Dedifferentiated amniotic fluid mesenchymal stem cell (primary cell): Measurements from ENCODE around the gene SLC36A1.
A peak's percentile ranks its signal among the peaks of the same experiment; 100 is the strongest.

ENCODE experiments used
- DNase-seq: peaks from one replicate; pipeline ENCODE4 v3.0.0-alpha.2; 2016; ENCODE audit errors: extremely low spot score

SLC36A1 gene

DNA sequence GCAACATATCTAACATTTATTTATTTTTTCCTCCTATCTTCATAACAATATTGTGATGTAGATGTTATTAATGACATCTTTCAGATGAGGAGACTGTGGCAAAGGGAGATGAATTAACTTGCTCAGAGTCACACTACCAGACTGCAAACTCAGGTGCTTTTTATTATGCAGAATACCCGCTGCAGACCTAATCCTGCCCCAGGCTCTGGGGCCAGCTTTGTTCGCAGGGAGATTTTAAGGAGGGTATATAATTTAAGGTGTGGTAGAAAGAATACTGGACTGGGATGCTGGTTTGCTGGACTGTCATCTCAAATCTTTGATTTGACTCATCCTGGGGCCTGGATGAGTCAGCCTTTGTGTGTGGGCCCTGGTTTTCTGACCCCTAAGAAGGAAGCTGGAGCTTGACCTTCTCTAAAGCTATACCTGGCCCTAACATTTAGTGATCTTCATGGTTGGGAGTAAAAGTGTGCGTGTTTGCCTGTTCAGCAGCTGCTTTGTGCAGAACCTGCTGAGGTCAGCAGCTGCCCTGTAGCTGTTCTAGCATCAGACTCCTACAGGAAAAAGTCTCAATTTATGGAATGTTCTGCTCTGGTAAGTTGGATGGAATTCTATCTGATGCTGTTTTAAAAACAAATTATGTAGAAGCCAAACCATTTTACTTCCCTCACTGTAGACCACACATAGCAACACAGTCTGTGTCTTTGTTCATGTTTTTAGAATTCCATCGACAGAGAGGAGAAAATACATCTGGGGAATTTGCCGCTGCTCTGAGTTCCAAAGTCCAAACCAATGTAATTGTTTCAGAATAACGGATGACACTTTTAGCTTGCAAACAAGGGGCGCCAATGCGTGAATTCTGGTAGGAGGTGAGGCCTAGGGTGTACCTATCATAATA, 4.5 kb downstream of the SLC36A1 start:
- no peak for DNase-seq

DNA sequence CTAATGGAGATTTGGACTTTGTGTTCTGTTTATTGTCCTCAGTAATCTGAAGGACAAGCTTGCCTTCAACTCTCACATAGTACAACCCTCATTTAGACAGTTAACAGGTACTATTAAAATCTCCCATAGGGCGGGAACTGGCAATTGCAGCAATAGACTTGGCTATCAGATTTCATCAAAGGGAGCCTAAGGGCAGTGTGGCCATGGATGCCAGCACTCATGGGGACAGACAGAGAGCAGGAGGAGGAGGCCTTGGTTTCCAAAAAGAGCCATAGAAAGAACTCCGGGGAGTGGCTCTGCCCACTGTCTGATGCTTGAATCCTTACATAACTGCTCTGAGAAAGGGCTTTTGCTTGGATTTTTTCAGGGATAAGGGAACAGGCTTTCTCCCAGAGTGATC, 6.8 kb downstream of the SLC36A1 start:
- no peak for DNase-seq

DNA sequence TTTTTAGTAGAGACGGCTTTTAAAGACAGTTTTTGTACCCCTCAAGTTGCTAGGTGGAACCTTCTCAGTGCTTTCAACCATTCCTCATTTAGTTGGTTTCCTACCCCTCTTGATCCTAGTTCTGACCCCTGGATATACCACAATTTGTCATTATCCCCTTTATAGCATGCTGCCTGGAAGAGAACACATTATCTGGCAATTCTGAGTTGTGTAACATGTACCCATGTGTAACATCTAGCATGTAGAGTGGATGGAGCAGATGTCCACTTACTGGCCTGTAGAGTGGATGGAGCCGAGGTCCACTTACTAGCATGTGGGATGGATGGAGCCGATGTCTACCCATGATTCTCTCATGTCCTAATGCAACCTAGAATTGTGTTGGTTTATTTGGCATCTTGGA, 7.5 kb downstream of the SLC36A1 start:
- DNase-seq = no peak

DNA sequence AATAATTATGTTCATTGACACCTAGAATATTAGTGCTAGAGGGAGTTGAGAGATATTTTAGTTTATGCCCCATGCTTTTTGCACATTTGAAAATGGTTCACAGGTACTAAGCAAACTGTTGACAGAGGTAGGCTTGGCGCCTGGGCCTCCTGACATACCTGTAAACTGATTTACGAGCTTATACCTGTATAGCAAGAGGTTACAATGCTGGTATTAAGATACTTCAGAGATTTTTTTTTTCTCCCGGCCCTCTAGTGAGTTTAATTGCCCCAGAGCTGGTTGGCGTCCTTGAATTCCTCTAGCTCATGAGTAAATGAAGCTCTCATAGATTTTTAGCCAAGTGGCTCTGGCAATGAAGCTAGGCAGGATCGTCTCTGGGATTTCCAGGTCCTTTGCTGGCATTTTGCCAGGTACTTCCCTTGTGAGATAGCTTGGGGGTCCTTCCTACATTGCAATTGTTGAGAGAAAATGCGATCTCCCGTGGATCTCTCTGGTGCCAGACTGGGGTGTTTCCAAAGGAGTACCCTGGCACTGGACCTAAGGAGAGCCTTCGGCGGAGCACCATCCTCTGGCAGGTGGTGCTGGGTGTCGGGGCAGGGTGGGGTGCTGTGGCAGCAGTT, 9.0 kb downstream of the SLC36A1 start:
- no peak for DNase-seq

DNA sequence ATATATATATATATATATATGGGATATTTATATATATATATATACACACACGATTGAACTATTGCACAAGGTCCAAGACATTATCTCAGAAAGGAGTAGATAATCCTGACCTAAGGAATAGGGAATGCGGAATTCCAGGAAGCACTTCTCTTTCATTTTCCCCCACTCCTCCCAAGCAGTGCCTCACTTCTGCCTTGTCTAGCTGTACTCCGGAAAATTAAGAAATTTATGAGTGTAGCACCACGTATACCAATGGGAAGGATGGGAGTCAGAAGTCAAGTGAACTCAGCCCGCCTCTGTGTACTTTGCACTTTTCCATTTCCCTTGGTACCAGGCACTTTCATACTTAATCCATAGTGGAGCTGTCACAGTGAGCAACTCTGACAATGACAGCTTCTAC, 10.9 kb downstream of the SLC36A1 start:
- DNase-seq = no peak

DNA sequence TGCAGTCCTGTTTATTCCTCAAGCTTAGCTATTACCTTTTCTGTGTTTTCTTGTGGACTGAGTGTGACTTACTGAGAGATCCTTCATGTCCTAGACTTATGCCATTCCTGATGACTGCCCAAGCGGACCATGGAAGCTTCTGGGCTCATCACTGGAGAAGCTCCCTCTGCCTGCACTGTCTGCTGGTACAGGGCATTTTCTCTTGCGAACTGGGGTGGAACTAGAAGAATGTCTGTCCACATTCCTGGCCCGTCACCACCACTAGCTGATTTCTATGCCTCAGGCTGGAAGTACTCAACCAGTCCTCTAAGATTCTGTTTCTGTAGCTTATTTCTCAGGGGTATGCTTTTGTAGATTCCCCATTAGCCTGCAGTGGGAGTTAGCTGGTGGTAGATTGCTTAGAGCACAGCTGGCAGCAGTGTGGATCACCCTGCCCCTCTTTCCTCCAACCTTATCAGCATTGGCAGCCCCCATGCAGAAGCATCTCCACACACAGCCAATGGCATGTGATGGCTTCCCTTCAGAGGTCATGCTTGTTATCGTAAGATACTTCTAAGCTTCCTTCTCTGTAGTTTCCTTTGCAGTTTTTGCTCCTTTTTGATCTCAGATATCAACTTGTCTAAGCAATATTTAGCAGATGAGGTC, 12.4 kb downstream of the SLC36A1 start:
- DNase-seq = peak; percentile 62

DNA sequence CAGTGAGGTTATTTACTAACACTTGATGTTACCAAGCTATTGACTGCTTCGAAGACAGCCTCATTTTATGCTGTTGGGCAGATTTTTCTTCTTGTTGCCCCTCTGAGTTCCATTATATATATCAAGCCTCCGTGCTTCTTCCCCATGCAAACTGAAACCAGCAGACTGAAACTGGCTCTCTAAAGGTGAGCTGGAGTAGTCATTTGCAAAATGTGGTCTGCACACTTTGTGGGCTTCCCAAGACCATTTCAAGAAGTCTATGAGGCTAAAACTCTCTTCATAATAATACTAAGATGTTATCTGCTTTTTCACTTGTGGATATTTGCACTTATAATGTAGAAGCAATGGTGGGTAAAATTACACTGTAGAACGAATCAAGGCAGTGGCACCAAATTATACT, 13.9 kb downstream of the SLC36A1 start:
- DNase-seq = no peak

DNA sequence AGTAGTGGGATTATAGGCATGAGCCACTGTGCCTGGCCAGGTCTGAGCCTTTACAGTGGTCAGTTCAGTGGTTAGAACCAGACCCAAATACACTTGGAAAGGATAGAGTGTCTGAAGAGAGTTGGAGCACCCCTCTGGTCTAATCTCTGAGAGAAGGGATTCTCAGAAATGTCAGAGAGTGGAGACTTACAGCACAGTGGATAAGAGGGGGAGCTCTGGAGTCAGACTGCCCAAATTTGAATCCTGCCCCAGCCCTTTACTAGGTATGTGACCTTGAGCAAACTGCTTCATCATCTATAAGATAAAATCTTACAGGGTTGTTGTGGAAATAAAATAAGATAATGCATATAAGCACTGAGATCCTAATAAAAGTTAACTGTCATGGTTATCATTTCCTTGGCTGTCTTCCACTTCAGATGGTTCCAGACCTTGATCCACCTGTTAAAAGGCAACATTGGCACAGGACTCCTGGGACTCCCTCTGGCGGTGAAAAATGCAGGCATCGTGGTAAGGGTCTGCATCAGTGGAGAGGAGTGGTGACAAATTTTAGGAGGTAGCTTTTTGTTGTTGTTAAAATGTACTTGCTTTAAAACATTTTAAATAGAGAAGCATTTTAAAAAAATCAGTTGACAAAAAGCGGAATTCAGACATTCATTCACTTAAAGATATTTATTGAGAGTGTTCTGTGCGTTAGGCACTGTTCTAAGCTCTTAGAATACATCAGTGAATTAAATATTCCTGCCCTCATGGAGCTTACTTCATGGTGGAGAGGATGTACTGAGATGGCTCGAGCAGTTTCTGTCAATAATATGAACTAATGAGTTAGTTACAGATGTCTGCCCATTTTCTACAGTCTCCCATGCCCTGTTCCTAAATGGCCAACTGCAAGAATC, 16.0 kb downstream of the SLC36A1 start:
- DNase-seq = no peak

DNA sequence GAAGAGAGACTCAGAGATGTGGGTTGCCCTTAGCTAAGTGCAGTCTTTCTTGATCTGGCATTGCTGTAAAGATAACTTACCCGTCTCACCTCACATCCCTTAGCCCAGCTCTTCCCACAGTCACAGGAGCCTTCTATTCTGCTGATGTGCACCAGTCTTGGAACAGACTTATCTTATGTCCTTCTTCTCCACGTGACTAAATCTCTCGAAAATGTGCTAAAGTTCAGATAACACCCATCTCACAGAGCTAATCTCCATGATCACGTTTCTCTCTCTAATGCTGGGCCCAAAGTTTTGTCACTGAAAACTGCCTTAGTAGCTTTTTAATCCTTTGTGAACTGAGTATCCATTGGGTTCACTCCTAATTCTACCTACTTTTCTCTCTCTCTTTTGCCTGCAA, 16.7 kb downstream of the SLC36A1 start:
- no peak for DNase-seq

DNA sequence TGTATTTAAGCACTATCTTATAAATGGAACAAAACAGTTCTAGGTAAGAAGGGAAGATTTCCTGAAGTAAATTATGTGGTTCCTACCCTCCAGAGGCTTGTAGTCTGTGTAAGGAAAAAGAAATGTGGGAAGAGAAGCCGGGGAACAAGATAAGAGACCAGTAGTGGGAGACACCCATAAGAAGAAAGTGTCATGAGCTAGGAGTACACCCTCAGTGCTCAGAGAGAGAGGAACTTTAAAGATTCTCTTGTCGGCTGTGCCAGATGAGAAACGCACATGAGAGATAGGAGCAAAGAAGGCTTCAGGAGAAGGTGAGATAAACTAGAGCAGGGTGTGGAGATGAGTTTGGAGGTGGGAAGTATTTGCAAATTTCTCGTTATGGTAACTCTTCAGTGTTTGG, 18.1 kb downstream of the SLC36A1 start:
- no peak for DNase-seq

DNA sequence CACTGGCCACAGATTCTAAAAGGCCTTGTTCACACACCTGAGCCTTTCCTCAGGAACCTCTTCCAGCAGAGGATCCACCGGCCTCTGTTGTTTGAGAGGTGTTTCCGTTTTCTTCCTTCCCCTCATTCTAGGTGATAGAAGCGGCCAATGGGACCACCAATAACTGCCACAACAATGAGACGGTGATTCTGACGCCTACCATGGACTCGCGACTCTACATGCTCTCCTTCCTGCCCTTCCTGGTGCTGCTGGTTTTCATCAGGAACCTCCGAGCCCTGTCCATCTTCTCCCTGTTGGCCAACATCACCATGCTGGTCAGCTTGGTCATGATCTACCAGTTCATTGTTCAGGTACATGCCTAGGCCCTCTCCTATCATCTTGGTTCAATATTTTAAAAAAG, 20.2 kb downstream of the SLC36A1 start:
- DNase-seq = no peak

DNA sequence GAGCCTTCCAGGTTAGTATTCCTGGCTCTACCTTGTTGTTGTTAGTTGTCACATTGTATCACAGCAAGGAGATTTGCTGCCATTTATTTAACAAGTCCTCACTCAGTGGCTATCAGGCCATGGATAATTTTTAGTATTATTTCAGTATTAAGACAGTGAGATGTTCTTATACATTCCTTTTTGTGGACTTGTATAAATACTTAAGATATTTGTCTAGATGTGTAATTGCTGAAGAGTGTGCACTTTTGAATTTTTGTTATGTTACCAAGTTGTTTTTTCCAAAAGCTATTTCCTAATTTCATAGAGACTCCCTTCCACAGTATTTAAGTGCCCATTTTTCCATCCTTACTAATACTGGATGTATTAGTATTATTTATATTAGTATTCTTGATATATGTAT, 22.0 kb downstream of the SLC36A1 start:
- DNase-seq = no peak

DNA sequence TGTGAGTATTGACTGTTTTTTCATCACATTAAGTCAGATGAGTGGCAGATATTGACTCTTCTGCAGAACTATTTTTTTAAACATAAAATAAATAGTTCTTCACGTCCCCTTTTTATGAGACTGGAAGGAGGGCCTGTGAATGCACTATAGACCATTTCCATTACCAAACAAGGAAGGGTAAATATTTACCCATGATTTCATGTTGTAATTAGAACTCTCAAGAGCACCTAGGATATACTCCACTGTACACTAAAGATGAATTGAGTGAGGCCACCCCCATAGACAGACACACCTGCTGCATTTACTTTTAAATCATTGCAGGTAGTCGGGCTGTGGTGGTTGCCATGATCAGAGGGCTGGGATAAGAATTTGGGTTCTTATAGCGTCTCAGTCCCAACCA, 22.6 kb downstream of the SLC36A1 start:
- DNase-seq = no peak

DNA sequence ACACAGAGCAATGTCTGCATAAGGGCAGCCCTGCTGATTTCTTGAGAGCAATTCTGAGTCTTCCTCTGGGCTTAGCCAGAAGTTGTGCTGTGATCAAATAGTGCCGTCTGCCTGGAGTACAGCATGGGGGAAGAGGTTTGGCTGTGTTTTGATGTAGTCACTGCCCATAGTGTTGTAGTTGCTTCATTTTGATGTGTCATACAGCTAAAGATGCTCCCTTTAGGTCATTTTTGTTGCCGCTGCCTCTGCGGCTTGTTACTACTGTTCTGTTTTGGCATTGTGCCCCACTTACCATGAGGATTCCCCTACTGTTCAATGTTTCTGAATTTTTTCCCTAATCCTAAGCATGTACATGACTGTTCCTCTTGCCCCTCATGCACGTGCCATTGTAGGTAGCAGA, 23.0 kb downstream of the SLC36A1 start:
- DNase-seq = no peak

DNA sequence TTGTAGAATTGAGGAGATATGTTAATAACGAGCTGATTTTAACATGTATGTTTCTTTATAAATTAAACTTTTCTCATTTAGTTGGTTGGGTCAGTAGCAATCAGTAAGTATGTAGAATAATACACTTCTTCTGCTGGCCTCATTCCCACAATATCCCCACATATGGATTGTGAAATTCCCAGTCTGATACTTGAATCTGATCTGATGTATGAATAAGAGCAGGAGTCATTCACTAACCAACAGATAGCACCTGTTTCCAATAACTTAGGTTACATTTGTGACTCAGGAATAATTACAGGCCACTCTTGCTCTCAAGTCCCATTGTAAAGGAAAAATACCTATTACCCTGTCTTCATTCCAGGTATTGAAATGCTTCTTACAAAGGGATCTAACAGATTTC, 23.9 kb downstream of the SLC36A1 start:
- DNase-seq = no peak

DNA sequence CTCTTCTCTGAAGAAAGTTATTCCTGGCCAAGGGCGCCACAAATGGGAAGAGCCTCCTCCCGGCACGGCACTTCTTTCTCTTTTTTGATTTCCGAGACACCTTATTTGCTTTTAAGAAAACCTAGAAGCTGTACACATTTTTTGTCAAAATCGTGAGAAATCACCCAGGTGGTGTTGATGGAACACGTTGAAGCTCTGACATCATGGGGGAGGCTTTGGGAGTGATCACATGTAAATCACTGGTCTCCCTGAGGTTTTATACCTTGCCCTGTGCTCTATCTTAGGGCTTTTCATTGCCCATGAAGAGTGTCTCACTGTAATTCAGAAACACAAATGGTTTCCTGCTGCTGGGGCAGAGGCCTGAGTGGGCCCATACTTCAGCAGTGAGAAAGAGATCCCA, 27.4 kb downstream of the SLC36A1 start:
- no peak for DNase-seq

DNA sequence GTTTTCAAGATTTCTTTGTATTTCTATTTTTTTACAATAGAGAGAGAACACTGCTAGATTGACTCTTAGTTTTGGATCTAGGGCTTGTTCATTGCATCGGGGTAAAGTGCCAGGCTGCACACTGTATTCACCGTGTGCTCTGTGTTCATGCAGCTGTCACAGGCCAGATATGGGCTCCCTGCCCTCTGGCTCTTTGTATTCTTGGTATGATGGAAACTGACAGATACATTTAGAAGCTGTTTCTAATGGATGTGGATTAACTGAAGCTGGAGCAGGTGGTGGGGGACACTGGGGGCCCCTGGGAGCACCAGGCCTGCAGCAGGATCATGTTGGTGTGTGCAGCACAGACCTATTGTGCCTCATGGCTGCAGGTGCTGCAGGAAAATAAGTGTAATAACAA, 28.0 kb downstream of the SLC36A1 start:
- DNase-seq = no peak

DNA sequence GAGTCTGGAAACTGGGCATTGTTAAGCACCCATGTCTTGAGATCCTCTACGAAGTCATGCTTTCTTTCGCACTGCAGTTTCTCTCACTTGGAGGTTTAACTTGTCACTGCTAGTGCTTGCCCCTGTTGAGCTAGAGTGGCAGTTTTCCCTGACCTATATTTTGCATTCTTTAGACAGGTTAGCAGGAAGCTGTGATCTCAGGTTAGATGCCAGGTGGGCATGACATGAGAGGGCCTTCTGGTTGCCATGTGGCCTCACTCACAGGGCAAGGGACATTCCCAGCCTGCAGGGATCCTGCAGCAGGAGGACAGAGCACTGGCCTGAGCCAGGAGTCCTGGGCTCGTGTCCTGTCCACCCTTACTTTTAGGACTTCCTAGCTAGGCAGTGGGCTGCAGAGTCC, 28.6 kb downstream of the SLC36A1 start:
- no peak for DNase-seq

DNA sequence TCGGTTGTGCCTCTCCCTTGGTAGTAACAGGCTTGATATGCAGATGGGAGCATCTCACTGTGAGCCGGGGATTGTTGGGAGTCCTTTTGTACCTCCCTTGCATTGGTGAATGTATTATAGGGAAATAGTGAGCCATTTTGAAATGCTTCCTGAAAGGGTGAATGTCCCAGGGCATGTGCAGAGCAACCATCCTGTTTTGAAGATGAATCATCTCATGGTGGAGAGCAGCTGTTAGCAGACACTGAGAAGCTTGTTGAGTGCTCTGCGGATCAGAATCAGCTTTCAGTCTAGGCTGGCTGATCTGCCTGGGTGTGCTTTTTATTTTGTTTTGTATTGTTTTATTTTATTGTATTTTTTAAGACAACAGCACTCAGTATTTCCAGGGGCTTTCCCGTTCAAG, 29.7 kb downstream of the SLC36A1 start:
- no peak for DNase-seq

DNA sequence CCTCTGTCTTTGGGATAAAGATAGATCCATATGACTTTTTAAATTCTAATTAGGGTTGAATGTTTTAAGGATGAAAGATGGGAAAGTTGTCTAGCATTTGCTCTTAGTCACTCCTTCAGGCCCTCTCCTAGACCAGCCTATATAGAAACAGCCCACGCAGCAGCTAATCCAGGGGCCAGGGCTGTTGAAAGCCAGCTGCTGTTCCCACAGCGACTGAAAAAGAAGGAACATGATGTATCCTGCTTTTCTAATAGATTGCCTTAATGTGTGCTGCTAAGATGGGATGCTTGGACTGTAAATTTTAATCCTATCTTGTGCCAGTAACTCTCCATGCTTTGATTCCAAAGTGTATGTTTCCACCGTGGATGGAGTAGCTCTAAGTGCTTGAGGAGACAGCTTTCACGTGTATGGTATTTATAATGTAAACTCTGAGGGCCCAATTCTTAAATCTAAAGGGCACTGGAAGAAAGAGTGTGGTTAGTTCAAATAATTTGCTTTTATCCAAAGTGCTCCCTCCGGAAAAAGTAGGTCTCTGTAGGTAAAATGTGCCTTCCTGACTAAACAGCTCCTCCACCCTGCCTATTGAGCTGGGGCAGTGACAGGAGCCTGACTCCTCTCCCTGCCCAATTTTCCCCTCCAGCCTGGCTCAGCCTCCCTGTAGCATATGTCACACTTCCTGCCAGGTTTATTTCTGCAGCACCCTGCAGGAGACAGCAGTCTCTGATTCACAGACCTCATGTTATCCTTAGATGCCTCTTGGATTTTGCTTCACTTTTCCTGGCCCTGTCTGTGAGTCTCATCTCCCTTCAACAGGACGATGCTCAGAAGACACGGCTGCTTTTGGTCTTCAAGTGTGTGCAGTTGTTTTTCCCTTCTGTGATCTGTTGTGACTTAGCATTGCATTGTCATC, 33.2 kb downstream of the SLC36A1 start:
- DNase-seq = peak; percentile 49

DNA sequence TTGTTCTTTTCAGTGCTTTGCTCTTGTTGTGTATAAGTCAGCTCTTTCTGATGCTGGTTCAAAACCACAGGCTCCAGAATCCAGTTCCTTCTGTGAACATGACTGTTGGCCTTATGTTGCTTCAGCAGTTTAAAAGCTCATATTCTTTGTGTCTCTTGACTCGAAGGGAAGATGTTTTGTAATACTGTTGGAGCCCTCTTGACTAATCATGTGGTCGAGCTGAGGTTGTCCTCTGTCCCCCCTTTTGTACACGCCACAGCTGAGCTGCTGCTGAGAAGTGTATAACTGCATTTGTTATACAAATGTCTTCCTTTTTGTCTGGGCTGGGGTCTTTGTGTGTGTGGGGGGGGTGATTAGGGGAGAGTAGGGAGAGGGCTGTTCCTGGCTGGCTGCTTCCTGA, 35.8 kb downstream of the SLC36A1 start:
- no peak for DNase-seq
